ENCODE results near the gene CRTC3. TPM values are rescaled to one million over a fixed set of nuclear protein-coding genes. Genes with fewer than 3 reads are reported as not detected.
"Not testable (repeated sequence)": the region's sequence is repeated elsewhere in the genome, so short reads cannot be mapped to it uniquely, and the experiment has no call there.

The CRTC3 gene
- 10 to 100 TPM; 23.1 to 29.4 TPM for total RNA-seq
- long read RNA-seq, full-length matches to known transcripts = 1 of 24 reads
- long read RNA-seq, partial matches to known transcripts = 22 of 24 reads
- long read RNA-seq, other reads (novel, unspliced or antisense) = 1 of 24 reads

- ATAC-seq (peak; percentile 93 to 94), DNase-seq (peak; percentile 62)
- intact Hi-C loops (cut with DNase I) = loop anchor here (10.0 kb wide), 2 partner anchors 65 to 75 kb away; no protein-coding TSS in a partner anchor
Measured at GRCh38 chr15:90529371-90530249, at the start of gene CRTC3. Gene CRTC3 (plus strand): TSS chr15:90529923. CDS start chr15:90530072, 149 bp downstream.

- ATAC-seq (peak in 1 of 2 donors; percentile 44), DNase-seq (no peak)
- intact Hi-C loops (cut with DNase I) = loop anchor here (5.0 to 10.0 kb wide), 3 partner anchors 116 to 159 kb away; no protein-coding TSS in a partner anchor
Measured at GRCh38 chr15:90481023-90481422, 48.7 kb upstream of the CRTC3 start.

- no peak for DNase-seq
- intact Hi-C loops (cut with DNase I) = loop anchor here (1.0 to 10.0 kb wide), 4 partner anchors 118 to 162 kb away; no protein-coding TSS in a partner anchor
- peak; percentile 58 to 61 for ATAC-seq
Measured at GRCh38 chr15:90482124-90483011, 47.4 kb upstream of the CRTC3 start.

- no peak for DNase-seq
- intact Hi-C loops (cut with DNase I) = loop anchor here (5.0 to 10.0 kb wide), 3 partner anchors 118 to 161 kb away; no protein-coding TSS in a partner anchor
- no peak for ATAC-seq
Measured at GRCh38 chr15:90483012-90483307, 46.8 kb upstream of the CRTC3 start.

- no peak for DNase-seq
- intact Hi-C loops (cut with DNase I) = loop anchor here (5.0 to 10.0 kb wide), 3 partner anchors 119 to 161 kb away; no protein-coding TSS in a partner anchor
- no peak for ATAC-seq
Measured at GRCh38 chr15:90483637-90484036, 46.1 kb upstream of the CRTC3 start.

GRCh38 chr15:90487186-90487585, 42.5 kb upstream of the CRTC3 start:
- no peak for DNase-seq
- intact Hi-C loops (cut with DNase I) = loop anchor here in 1 of 2 donors (10.0 kb wide), 1 partner anchor 122 kb away; no protein-coding TSS in a partner anchor
- ATAC-seq = no peak

- ATAC-seq (no peak), DNase-seq (no peak)
- intact Hi-C loops (cut with DNase I) = loop anchor here in 1 of 2 donors (10.0 kb wide), 1 partner anchor 125 kb away; no protein-coding TSS in a partner anchor
Measured at GRCh38 chr15:90489514-90489913, 40.2 kb upstream of the CRTC3 start.

- no peak for DNase-seq
- ATAC-seq = no peak
- intact Hi-C loops (cut with DNase I) = loop anchor here in 1 of 2 donors (10.0 kb wide), 1 partner anchor 125 kb away; no protein-coding TSS in a partner anchor
Measured at GRCh38 chr15:90489944-90490343, 39.8 kb upstream of the CRTC3 start.

- no peak for DNase-seq
- intact Hi-C loops (cut with DNase I) = no loop called here
- no peak for ATAC-seq
Measured at GRCh38 chr15:90493647-90494046, 36.1 kb upstream of the CRTC3 start.

GRCh38 chr15:90495067-90495466, 34.7 kb upstream of the CRTC3 start:
- intact Hi-C loops (cut with DNase I) = no loop called here
- ATAC-seq = no peak
- DNase-seq = no peak

GRCh38 chr15:90496791-90497190, 32.9 kb upstream of the CRTC3 start:
- ATAC-seq (peak; percentile 76 to 82), DNase-seq (no peak)
- intact Hi-C loops (cut with DNase I) = no loop called here

GRCh38 chr15:90497376-90497775, 32.3 kb upstream of the CRTC3 start:
- intact Hi-C loops (cut with DNase I) = no loop called here
- DNase-seq (no peak), ATAC-seq (peak; percentile 42 to 81)

GRCh38 chr15:90497912-90498311, 31.8 kb upstream of the CRTC3 start:
- DNase-seq (no peak), ATAC-seq (no peak)
- intact Hi-C loops (cut with DNase I) = no loop called here

GRCh38 chr15:90500171-90500570, 29.6 kb upstream of the CRTC3 start:
- intact Hi-C loops (cut with DNase I) = no loop called here
- no peak for DNase-seq

GRCh38 chr15:90501898-90502297, 27.8 kb upstream of the CRTC3 start:
- DNase-seq = no peak
- intact Hi-C loops (cut with DNase I) = no loop called here
- ATAC-seq = no peak

More at GRCh38 chr15:90500171-90500570, 29.6 kb upstream of the CRTC3 start:
- no peak for ATAC-seq

- DNase-seq; ATAC-seq; intact Hi-C loops (cut with DNase I): not testable (repeated sequence)
Measured at GRCh38 chr15:90510781-90511180, 18.9 kb upstream of the CRTC3 start.

GRCh38 chr15:90511211-90511618, 18.5 kb upstream of the CRTC3 start:
- ATAC-seq; DNase-seq; intact Hi-C loops (cut with DNase I): not testable (repeated sequence)

GRCh38 chr15:90512276-90512675, 17.4 kb upstream of the CRTC3 start:
- intact Hi-C loops (cut with DNase I) = no loop called here
- DNase-seq (no peak), ATAC-seq (no peak)

- no peak for DNase-seq
- intact Hi-C loops (cut with DNase I) = no loop called here
- ATAC-seq = peak in 1 of 2 donors; percentile 37
Measured at GRCh38 chr15:90512981-90513380, 16.7 kb upstream of the CRTC3 start.
